IPS DF 19.7 (cell line): Measurements from ENCODE around the gene SIT1.

Experiments
- DNase-seq: peaks from one replicate; pipeline ENCODE4 v3.0.0-alpha.2; 2013; ENCODE audit warnings: low read depth, low spot score

The SIT1 gene

DNA sequence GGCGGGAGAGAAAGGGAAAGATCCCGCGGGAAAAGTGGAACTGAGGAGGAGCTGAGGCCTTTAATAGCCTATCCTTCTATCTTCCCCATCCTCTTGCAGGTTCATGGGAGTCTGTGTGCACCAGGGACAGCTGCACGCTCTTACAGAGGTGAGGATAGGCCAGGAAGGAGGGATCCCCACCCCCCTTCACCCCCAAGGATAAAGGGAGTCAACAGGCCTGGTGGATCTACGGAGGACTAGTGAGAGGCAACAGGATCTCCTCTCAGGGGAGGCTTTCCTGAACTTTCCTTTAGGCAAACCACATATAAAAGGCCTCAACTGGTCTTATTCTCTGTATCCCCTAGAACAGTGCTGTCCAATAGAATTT, 44.6 kb downstream of the SIT1 start:
- DNase-seq: no peak

DNA sequence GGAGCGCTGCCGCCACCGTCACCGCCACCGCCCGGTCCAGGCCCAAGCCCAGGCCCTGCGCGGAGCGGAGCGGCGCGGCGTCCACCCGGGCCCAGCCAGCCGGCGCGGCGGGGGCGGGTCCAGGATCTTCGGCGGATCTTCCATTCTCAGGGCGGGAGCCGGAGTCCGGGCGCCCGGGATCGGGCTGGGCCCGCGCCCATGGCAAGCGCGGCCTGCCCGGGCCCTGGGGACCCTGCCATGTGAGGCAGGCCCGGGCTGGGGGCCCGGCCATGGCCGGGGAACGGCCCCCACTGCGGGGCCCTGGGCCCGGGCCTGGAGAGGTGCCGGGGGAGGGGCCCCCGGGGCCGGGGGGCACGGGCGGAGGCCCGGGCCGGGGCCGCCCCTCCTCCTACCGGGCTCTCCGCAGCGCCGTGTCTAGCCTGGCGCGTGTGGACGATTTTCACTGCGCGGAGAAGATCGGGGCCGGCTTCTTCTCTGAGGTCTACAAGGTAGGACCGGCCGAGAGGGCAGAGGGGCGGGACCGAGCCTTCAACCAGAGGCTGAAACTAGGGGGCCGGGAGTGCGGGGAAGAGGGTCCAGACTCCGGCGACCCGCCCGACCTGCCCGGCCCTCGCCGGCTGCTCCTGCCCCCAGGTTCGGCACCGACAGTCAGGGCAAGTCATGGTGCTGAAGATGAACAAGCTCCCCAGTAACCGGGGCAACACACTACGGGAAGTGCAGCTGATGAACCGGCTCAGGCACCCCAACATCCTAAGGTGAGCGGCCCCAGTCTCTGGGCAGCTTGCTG, 45.2 kb downstream of the SIT1 start:
- DNase-seq: no peak

DNA sequence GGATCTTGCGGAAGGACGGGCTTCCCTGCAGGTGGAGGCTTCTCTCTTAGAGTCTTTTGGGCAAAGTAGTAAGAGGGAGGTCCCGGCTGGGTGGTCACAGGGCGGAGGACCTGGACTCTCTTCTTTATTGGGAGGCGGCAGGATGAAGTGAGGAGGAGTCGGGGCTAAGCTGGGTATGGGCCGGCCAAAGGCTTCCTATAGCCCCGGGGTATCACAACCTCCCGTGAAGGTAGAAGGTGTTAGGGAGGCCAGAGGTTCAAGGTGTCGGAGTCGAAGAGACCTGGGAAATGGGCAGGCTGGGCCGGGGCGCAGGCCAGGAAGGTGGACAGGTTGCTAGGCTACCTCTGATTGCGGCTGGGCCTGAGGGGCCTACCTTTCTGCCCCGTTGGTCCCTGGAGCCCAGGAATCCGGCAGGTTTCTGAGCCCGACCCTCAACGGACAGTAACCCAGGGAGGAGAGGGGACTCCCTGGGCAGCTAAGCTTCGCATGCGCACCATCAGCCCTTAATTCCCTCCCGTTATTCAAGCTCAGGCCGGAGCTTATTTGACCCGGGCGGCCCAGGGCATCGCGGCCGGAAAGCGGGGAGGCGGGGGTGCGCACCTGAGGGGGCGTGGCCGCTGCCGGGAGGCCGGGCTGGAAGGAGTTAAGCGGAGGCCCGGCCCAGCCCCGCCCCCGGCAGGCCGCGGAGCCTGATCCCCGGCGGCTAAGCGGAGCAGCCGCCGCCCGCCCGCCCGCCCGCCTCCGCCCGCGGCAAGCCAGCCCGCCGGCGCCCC, 46.0 kb downstream of the SIT1 start, which contains the start of gene TESK1:
TESK1 (plus strand) TSS at position 685 of the 773 bp plus-strand sequence. CDS start 358 bp downstream, outside the sequence.
- DNase-seq: no peak

DNA sequence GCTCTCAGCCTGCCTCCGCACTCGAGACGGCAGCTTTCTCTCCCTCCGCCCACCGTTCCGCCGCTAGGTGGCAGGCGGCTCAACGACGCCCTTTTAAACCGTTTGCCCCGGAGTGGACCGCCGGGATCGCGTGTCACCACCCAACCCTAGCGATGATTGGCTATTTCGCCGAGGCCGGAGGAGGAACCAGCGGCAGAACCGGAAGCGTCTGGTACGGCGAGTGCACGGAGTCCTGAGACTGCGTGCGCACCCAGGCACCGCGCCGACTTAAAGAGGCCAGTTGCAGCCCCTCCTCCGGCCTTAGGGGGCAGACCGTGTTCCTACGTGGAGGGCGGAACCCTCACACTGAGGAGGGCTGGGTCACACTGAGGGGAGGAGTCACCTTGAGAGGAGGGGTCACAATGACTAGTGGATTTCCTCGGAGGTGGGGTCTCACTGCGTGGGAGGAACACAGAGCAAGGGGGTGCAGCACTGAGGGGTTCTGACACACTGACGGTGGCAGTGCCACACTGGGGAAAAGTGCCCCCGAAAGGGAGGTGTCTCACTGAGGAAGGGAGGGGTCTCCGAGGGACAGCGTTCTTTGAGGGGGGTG, 46.6 kb downstream of the SIT1 start:
- DNase-seq: peak; percentile 95

DNA sequence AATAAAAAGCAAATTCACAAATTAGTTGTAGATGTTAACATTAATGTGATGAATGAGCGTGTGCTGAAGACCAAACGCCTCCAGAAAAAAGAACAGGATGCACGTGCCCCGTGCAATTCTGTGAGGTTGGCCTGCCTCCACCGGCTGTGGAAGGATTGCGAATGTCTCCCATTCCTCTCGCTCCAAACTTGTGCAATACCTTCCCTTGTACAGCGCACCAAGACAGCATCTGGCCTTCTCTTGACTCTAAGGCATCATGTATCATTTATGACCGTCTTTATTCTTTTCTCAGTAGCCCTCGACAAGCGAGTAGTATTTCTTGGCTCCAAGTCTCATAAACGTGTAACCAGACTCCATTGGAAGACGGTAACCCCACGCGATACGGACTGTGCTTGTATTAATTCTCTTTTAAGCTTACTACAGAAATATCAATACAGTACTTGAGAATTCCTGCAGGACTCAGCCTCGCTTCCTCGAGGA, 47.2 kb downstream of the SIT1 start:
- no peak for DNase-seq

DNA sequence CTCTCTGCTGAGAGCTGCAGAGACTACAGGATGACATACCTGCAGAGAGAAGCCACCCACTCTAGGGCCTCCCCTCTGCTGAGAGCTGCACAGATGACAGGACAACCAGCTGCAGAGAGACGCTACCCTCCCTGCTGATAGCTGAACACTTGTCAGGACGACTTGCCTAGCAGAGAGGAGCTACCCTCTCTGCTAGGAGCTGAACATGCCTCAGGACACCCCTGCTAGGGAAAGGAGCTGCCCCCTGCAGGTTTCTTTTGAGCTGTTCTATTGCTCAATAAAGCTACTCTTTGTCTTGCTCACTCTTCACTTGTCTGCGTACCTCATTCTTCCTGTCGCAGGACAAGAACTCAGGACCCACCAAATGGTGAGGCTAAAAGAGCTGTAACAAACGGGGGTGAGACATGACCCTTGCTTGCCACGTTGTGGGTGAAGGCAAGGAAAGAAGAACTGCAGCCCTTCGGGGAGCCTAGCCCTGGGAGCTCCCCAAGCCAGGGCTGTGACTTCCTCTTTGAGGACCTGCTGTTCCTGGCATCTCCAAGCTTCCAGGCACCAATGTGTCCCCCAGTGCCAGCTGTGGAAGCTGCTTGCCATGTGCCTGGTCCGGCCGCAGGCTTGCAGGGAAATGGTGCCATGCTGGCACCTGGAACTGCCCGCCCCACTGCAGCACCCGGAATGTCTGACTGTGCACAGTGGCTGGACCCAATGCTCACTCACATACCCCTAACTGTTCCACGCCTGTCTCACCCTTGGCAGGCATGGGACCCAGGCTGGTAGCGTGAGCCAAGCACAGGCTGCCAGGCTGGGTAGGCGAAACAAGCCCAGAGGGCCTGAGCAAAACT, 50.7 kb downstream of the SIT1 start:
- DNase-seq: no peak
